GM18861 (cell line): Measurements from ENCODE around the gene HIVEP3.

Source experiments
- ATAC-seq: cut with Tn5 transposase; IDR thresholded peaks from one replicate; pipeline ENCODE4 v1.9.1; 2021; ENCODE audit not compliant: unreplicated experiment

The HIVEP3 gene

DNA sequence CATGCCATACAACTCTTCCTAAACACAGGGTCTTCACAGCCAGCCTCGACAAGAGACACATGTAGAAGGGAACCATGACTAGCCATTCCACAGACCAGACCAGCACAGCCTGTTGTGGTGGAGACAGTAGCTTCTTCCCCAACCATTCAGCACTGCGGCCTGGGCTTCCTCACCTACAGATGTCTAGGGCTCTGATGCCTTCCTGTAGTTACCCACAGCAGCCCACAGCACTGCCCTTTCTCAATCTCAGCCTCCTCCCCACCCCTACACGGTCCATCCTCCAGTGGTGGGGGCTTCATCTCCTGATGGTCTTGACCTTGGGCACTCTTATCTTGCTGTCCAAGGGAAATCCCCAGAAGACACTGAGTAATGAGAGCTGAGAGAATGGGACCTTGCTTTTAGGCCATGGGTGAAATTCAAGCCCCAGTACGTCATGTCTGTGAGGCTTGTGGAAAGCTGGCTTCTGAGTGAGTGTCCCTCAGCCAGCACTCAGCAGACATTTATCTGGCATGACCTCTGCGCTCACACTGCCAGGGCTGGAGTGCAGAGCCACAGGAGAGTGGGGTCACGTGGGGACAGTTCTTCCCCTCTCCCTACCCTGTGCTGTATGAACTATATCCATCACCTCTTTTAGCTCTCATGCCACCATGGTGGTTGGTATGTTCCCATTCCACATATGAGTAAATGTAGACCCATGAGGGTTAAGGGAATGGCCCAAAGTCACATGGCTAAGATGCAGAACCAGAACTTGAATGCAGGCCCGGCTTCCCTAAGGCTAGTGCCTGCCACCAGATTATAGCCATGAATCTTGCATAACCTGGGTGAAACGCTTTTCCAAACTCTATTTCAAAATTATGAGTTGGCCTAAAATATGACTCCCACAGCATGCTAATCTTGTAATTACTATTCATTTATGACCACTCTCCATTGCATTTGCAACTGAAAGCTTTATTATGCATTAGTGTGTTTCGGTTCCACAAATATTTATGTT, 104.7 kb downstream of the HIVEP3 start:
- ATAC-seq, result no peak

DNA sequence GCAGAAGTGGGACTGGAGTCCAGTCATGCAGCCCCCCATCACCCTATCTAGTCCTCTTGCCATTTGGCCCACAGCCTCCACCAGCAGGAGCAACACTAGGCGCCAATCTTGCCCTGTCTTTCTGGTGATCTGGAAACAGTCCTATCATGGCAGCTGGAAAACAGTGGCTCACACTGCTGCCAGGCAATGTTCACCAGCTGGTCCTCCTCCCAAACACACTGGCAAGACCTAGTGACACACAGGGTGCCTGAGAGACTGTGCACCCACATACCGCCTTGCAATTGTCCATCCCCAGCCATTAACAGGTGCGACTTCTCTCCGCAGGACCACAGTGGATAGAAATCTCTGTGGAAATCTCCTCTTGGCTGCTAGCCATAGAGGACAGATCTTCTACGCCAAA, 105.5 kb downstream of the HIVEP3 start:
- ATAC-seq, result no peak

GRCh38 chr1:41812453-41812852, 106.3 kb downstream of the HIVEP3 start:
- no peak for ATAC-seq

DNA sequence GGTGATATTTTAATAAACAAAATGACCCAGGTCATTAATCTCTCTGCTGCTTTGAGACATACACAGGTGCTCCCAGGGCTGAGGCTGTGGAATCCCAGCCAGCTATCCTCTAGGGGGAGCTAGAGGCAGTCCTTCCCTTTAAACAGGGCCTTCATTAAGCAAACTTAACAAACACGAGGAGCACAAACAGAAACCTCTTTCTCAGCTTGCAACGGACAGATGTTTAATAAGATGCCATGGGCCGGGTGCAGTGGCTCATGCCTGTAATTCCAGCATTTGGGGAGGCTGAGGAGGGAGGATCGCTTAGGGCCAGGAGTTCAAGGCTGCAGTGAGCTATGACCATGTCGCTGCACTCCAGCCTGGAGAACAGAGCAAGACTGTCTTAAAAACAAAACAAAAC, 106.7 kb downstream of the HIVEP3 start:
- no peak for ATAC-seq

- ATAC-seq, result no peak
These were observed 107.5 kb downstream of the HIVEP3 start for GRCh38 chr1:41811051-41811795.

DNA sequence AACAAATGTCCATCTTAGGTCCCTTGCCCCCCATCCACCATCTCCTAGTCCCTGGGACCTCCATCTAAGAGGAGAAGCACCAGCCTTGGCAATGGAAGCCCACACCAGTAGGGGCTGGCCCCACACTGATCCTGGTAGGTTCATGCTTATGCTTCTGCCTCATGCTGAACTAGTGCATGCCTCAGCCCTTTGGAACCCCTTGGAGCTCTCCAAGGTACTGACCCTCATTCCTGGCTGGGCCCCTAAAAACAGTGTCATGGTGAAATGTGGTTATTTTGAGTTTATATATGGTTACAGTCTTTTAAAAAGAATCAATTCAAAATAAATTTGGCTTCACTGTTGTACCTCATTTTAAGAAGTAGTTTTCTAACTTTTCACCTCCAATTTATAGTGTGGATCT, 108.3 kb downstream of the HIVEP3 start:
- no peak for ATAC-seq

DNA sequence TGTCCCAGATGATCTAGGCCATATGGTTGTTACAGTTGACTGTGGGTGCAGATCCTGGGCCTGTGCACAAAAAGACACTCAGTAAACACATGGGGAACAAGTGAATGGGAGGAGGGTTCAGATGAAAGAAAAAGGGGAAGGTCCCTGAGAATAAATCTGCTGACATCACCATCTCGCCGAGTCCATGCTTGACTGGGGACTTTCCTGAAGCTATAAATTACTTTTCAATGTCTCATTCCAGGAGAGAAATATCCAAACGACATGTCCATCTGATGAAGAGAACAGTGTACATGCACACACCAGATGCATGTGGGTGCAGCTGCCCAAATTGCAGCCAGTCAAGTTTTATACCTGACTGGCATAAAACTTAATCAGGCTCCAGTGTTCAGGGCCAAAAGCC, 109.0 kb downstream of the HIVEP3 start:
- ATAC-seq, result no peak

GRCh38 chr1:41807390-41807789, 111.3 kb downstream of the HIVEP3 start:
- no peak for ATAC-seq

DNA sequence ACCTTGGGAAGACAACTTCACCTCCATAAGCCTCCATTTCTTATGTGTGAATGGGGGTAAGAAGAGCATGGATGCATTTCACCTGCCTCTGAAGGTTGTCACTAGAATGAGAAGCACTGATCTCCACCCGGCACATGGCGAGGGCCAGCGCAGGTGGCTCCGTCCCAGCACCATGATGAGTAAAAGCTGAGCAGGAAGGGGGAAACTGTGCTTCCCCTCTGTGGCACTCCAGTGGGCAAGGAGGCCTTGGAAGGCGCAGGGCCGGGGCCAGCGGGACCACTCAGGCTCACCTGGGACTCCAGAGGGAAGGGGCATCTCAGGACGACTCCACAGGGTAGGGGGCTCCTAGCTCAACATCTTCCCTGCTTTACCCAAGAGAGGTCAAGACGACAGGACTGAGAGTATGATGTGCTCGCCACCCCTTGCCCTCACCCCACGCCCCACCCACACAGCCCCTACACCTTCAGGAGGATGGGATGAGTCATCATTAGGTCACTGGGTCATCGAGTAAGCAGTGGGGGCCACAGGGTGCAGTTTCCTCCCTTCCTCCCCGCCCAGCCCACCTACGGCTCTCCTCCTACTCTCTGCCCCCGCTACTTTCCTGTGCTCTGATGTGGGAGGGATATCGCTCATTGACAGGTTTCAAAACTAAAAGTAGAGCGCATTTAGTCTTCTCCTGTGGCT, 112.1 kb downstream of the HIVEP3 start:
- no peak for ATAC-seq

DNA sequence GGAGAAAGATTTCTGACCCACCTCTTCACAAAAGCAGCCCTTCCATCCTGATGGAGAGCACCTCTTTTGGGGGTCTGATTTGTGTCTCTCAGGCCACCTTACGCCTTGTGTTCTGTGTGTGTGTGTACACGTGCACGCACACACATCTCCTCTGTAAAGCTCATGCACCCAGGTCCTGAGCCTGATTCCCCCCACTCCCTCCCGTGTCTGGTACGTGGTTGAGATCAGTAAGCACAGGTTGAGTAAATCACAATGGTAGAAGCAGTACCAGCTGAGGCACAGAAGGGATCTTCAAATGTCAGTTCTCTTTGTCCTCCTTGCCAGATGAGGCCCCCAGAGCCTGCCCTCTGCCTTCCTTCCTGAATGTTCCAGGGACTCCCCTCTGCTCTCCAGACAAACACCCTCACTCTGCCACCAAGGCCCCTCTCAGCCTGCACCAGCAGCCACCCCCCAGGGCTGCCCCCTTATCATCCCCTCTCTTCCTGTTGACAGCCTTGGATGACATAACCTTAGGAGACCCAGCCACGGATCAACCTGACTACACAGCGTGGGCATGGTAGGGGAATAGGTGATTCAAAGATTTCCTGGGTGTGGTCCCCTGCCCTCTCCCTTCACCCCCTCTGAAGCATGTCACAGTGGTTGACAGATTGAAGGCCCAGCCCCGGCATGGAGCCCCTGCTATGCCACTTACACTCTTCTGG, 112.8 kb downstream of the HIVEP3 start:
- ATAC-seq, result no peak

DNA sequence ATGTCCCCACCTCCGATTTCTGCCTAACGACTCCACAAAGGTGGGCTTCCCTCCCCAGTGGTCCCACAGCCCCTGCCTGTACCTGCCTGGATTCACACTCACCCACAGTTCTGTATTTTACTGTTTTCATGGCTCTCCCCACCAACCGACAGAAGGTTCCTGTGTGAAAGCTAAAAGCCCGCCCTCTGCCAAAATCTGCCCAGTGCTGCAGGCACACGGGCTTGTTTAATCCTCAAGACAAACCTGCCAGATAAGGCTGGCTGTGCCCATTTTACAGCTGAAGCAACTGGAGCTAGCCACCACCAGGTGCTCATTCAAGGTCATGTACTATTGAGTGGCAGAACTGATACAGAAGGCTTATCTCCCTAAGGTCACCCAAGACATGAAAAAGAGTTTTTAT, 114.5 kb downstream of the HIVEP3 start:
- no peak for ATAC-seq

DNA sequence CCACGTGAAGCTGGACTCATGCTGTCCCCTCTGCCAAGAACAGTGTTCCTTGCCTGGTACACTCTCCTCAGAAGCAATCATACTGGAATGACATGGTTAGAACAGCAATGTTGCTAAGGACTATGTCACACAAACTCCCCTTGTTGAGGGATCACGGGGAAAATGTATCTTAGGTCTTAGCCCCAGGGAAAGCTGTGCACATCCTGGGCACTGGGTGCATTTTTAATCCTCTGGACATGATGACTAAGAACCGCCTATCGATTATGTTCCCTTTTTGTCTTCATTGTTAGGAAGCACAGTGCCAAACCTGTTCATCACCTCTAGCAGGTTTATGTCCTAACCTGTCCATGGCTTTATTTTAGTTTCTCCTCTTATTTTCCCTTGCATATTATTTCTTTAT, 115.1 kb downstream of the HIVEP3 start:
- no peak for ATAC-seq

- peak; percentile 48 for ATAC-seq
These were observed 115.9 kb downstream of the HIVEP3 start for GRCh38 chr1:41802532-41803501.

DNA sequence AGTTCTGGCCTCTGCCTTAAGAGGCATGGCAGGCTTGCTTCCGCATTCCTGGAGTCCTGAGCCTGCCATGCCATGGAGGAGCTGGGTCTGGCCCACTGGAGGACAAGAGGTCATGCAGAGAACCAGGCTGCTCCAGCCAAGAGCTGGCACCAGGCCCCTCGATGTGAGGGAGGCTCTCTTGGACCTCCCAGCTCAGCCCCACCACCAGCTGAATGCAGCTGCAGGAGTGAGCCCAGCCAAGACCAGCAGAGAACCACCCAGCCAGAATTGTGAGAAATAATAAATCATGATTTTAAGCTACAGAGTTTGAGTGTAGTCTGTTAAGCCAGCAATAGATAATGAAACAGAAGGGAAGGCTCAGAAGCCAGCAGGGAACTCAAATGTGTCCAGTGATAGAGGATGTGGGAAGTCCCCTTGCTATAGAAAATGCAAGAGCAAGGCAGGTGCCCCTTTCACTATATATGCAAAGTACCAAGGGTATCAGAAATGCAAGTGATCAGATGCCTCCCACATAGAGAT, 118.4 kb downstream of the HIVEP3 start:
- ATAC-seq, result peak; percentile 44

DNA sequence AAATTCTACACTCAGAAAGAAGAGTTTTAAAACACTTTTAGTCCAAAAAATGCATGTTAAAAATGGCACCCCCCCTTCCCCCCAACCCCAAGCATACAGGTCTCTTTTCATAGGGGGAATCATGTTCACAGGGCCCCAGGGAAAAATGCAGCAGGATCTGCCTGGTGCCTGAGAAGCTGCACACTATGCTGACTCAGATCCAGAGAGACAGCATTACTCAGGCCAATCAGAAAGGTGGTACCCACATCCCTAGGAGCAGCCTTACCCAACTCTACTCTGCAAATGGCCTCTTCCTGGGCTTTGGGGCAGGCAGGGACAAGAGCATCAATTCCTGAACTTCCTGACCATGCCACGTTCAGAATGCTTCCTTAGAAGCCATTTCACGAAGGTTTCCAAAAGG, 119.0 kb downstream of the HIVEP3 start:
- no peak for ATAC-seq

DNA sequence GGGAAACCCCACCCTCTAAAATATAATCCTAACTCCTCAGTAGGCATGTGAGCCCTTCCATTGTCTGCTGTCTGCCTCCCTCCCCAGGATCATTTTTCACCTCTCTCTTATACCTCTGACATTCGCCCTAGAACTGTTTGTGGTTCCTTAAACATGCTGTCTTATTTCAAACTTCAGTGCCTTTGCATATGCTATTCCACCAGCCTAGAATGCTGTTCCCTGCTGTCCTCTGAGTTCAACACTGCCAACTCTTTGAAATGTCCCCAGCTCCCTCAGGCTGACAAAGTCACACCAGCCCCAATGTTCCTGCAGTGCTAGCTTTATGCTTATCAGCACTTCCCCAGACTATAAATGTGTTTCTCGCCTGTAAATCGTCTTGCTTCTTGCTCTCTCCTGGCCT, 119.5 kb downstream of the HIVEP3 start:
- no peak for ATAC-seq

- ATAC-seq, result no peak
These were observed 123.4 kb downstream of the HIVEP3 start for GRCh38 chr1:41795205-41795762.

- ATAC-seq, result no peak
These were observed 124.7 kb downstream of the HIVEP3 start for GRCh38 chr1:41794031-41794430.

DNA sequence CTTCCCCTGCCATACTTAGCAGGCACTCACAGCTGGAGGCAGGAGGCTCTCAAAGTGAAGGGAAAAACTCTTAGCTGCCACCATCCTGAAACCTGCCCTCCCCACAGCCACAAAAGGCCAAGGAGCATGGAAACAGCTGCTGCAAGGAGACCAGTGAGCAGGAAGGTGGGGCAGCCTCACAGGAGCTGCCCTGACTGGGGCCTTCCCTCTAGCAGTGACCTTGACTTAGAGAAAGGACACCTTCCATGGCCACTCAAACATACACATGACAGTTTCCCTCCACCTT, 126.3 kb downstream of the HIVEP3 start:
- no peak for ATAC-seq
